ENCODE measurements around the gene CDC27.
A peak's percentile ranks its signal among the peaks of the same experiment; 100 is the strongest.

Gene CDC27

GRCh38 chr17:47197821-47198220 is 8.7 kb upstream of the CDC27 start:
- no peak overlapping the region for H3K27ac ChIP-seq
- peaks cover 12 to 13% of the 10 kb centered on the region in 2 experiments for H3K4me1 ChIP-seq (ENCODE audit: control insufficient read depth in 1 of 2, insufficient read depth in 1 of 2, low read depth in 1 of 2, low read length in 1 of 2)
- no peaks in the 10 kb centered on the region for H3K9me3 ChIP-seq
- no peak overlapping the region for H3K4me3 ChIP-seq (ENCODE audit: low read depth in 1 of 2, low read length in 1 of 2)
- no peak for TF ChIP-seq CTCF (IDR thresholded peaks at IDR 0.05)
- no peaks in the 10 kb centered on the region for H3K27me3 ChIP-seq
- H3K36me3 ChIP-seq = no peaks in the 10 kb centered on the region

GRCh38 chr17:47193931-47194511 is 4.9 kb upstream of the CDC27 start:
- Histone ChIP-seq H3K27ac (no peak overlapping the region), H3K27me3 (no peaks in the 10 kb centered on the region), H3K4me3 (ENCODE audit: low read depth in 1 of 2, low read length in 1 of 2) (no peak overlapping the region), H3K36me3 (no peaks in the 10 kb centered on the region), H3K4me1 (ENCODE audit: control insufficient read depth in 1 of 2, insufficient read depth in 1 of 2, low read depth in 1 of 2, low read length in 1 of 2) (peaks cover 4 to 6% of the 10 kb centered on the region in 2 experiments), H3K9me3 (no peaks in the 10 kb centered on the region)
- TF ChIP-seq CTCF (IDR thresholded peaks at IDR 0.05) = no peak

- no peaks in the 10 kb centered on the region for H3K9me3 ChIP-seq
- H3K27ac ChIP-seq = no peak overlapping the region
- peaks cover 18% of the 10 kb centered on the region in 2 experiments for H3K4me1 ChIP-seq (ENCODE audit: control insufficient read depth in 1 of 2, insufficient read depth in 1 of 2, low read depth in 1 of 2, low read length in 1 of 2)
- no peaks in the 10 kb centered on the region for H3K27me3 ChIP-seq
- H3K36me3 ChIP-seq = no peaks in the 10 kb centered on the region
- H3K4me3 ChIP-seq (ENCODE audit: low read depth in 1 of 2, low read length in 1 of 2) = no peak overlapping the region
- no peak for TF ChIP-seq CTCF (IDR thresholded peaks at IDR 0.05)
Measured at GRCh38 chr17:47192554-47192953, 3.5 kb upstream of the CDC27 start.

- no peaks in the 10 kb centered on the region for H3K36me3 ChIP-seq
- no peak overlapping the region for H3K4me3 ChIP-seq (ENCODE audit: low read depth in 1 of 2, low read length in 1 of 2)
- H3K27me3 ChIP-seq = no peaks in the 10 kb centered on the region
- H3K4me1 ChIP-seq (ENCODE audit: control insufficient read depth in 1 of 2, insufficient read depth in 1 of 2, low read depth in 1 of 2, low read length in 1 of 2) = peaks cover 18% of the 10 kb centered on the region in 2 experiments
- no peak for TF ChIP-seq CTCF (IDR thresholded peaks at IDR 0.05)
- no peaks in the 10 kb centered on the region for H3K9me3 ChIP-seq
- H3K27ac ChIP-seq = no peak overlapping the region
Measured at GRCh38 chr17:47190770-47191169, 1.7 kb upstream of the CDC27 start.

- Histone ChIP-seq H3K4me3 (ENCODE audit: low read depth in 1 of 2, low read length in 1 of 2) (peak overlapping the region in 1 of 2 experiments; percentile 92), H3K9me3 (no peaks in the 10 kb centered on the region), H3K27me3 (no peaks in the 10 kb centered on the region), H3K36me3 (no peaks in the 10 kb centered on the region), H3K4me1 (ENCODE audit: control insufficient read depth in 1 of 2, insufficient read depth in 1 of 2, low read depth in 1 of 2, low read length in 1 of 2) (peaks cover 18% of the 10 kb centered on the region in 2 experiments), H3K27ac (no peak overlapping the region)
- no peak for TF ChIP-seq CTCF (IDR thresholded peaks at IDR 0.05)
Measured at GRCh38 chr17:47190243-47190642, 1.1 kb upstream of the CDC27 start.

Measured in neutrophil (primary cell).